Effector CD4-positive, alpha-beta T cell (primary cell): ENCODE measurements around the gene EPHA2.
"Not testable (repeated sequence)": the region's sequence is repeated elsewhere in the genome, so short reads cannot be mapped to it uniquely, and the experiment has no call there.

Experiments used
- DNase-seq: peaks from one replicate; pipeline ENCODE4 v3.0.0-alpha.2; 2020

Gene EPHA2

GRCh38 chr1:16167331-16168143, 11.7 kb upstream of the EPHA2 start:
- peak; percentile 63 for DNase-seq

- DNase-seq: no peak
Observed at GRCh38 chr1:16166117-16166516, 10.2 kb upstream of the EPHA2 start.

- no peak for DNase-seq
Observed at GRCh38 chr1:16165548-16165947, 9.7 kb upstream of the EPHA2 start.

- no peak for DNase-seq
Observed at GRCh38 chr1:16165073-16165364, 9.2 kb upstream of the EPHA2 start.

- DNase-seq: no peak
Observed at GRCh38 chr1:16164213-16165072, 8.6 kb upstream of the EPHA2 start.

GRCh38 chr1:16163608-16164212, 7.8 kb upstream of the EPHA2 start:
- DNase-seq: not testable (repeated sequence)

GRCh38 chr1:16162163-16162822, 6.4 kb upstream of the EPHA2 start:
- peak; percentile 47 for DNase-seq

GRCh38 chr1:16161717-16162116, 5.8 kb upstream of the EPHA2 start:
- DNase-seq: no peak

- no peak for DNase-seq
Observed at GRCh38 chr1:16158993-16159831, 3.3 kb upstream of the EPHA2 start.

GRCh38 chr1:16158025-16158424, 2.2 kb upstream of the EPHA2 start:
- no peak for DNase-seq

- no peak for DNase-seq
Observed at GRCh38 chr1:16156848-16157495, 1.1 kb upstream of the EPHA2 start.

GRCh38 chr1:16153999-16154673, 1.7 kb downstream of the EPHA2 start:
- no peak for DNase-seq

- no peak for DNase-seq
Observed at GRCh38 chr1:16153096-16153998, 2.5 kb downstream of the EPHA2 start.

- DNase-seq: no peak
Observed at GRCh38 chr1:16152481-16153087, 3.3 kb downstream of the EPHA2 start.

GRCh38 chr1:16151995-16152384, 3.9 kb downstream of the EPHA2 start:
- no peak for DNase-seq

- no peak for DNase-seq
Observed at GRCh38 chr1:16151196-16151994, 4.5 kb downstream of the EPHA2 start.

GRCh38 chr1:16150508-16150907, 5.4 kb downstream of the EPHA2 start:
- no peak for DNase-seq

GRCh38 chr1:16149702-16150488, 6.0 kb downstream of the EPHA2 start:
- no peak for DNase-seq
